Measurements from ENCODE around the gene YES1. TPM values are rescaled to one million over a fixed set of nuclear protein-coding genes. Genes with fewer than 3 reads are reported as not detected.
"Not testable (repeated sequence)": the region's sequence is repeated elsewhere in the genome, so short reads cannot be mapped to it uniquely, and the experiment has no call there.

The YES1 gene
- total RNA-seq, 2 donors from 2014 or later, result 41.2 to 50.4 TPM

GRCh38 chr18:799943-800342 lies 12.1 kb downstream of the YES1 start:
- Histone ChIP-seq H3K36me3 (no peaks in the 10 kb centered on the region), H3K9me3 (no peaks in the 10 kb centered on the region), H3K4me3 (no peak overlapping the region), H3K4me1 (ENCODE audit: control insufficient read depth in 1 of 2, low read depth in 2 of 2) (peaks cover 0 to 5% of the 10 kb centered on the region in 2 donors), H3K27ac (no peak overlapping the region), H3K27me3 (replicated peaks; ENCODE audit: insufficient read depth) (no peaks in the 10 kb centered on the region)
- TF ChIP-seq CTCF (IDR thresholded peaks at IDR 0.05), result no peak
- ATAC-seq (ENCODE audit: insufficient number of reproducible peaks, low FRiP score, low read depth) (no peak), DNase-seq (ENCODE audit: low spot score) (no peak)

- not testable (repeated sequence) for H3K4me1 ChIP-seq (ENCODE audit: control insufficient read depth in 1 of 2, low read depth in 2 of 2); H3K27me3 ChIP-seq (replicated peaks; ENCODE audit: insufficient read depth); H3K9me3 ChIP-seq; H3K4me3 ChIP-seq; H3K36me3 ChIP-seq; H3K27ac ChIP-seq; ATAC-seq (ENCODE audit: insufficient number of reproducible peaks, low FRiP score, low read depth); DNase-seq (ENCODE audit: low spot score)
These were observed 16.7 kb downstream of the YES1 start for GRCh38 chr18:795383-795782.

GRCh38 chr18:789397-789796 lies 22.6 kb downstream of the YES1 start:
- no peak for DNase-seq (ENCODE audit: low spot score)

GRCh38 chr18:785242-785641 lies 26.8 kb downstream of the YES1 start:
- Histone ChIP-seq H3K27me3 (replicated peaks; ENCODE audit: insufficient read depth) (no peaks in the 10 kb centered on the region), H3K36me3 (no peaks in the 10 kb centered on the region), H3K4me1 (ENCODE audit: control insufficient read depth in 1 of 2, low read depth in 2 of 2) (no peaks in the 10 kb centered on the region), H3K27ac (no peak overlapping the region), H3K9me3 (no peaks in the 10 kb centered on the region), H3K4me3 (no peak overlapping the region)
- no peak for TF ChIP-seq CTCF (IDR thresholded peaks at IDR 0.05)
- ATAC-seq (ENCODE audit: insufficient number of reproducible peaks, low FRiP score, low read depth), result no peak
- DNase-seq (ENCODE audit: low spot score), result no peak

More at GRCh38 chr18:789397-789796, 22.6 kb downstream of the YES1 start:
- no peaks in the 10 kb centered on the region for H3K4me1 ChIP-seq (ENCODE audit: control insufficient read depth in 1 of 2, low read depth in 2 of 2)
- no peak overlapping the region for H3K27ac ChIP-seq
- H3K9me3 ChIP-seq, result no peaks in the 10 kb centered on the region
- H3K36me3 ChIP-seq, result no peaks in the 10 kb centered on the region
- no peak overlapping the region for H3K4me3 ChIP-seq
- ATAC-seq (ENCODE audit: insufficient number of reproducible peaks, low FRiP score, low read depth), result no peak
- H3K27me3 ChIP-seq (replicated peaks; ENCODE audit: insufficient read depth), result no peaks in the 10 kb centered on the region
- no peak for TF ChIP-seq CTCF (IDR thresholded peaks at IDR 0.05)

- Histone ChIP-seq H3K9me3 (no peaks in the 10 kb centered on the region), H3K27ac (no peak overlapping the region), H3K4me3 (no peak overlapping the region), H3K4me1 (ENCODE audit: control insufficient read depth in 1 of 2, low read depth in 2 of 2) (no peaks in the 10 kb centered on the region), H3K36me3 (no peaks in the 10 kb centered on the region), H3K27me3 (replicated peaks; ENCODE audit: insufficient read depth) (no peaks in the 10 kb centered on the region)
- DNase-seq (ENCODE audit: low spot score) (no peak), ATAC-seq (ENCODE audit: insufficient number of reproducible peaks, low FRiP score, low read depth) (no peak)
- no peak for TF ChIP-seq CTCF (IDR thresholded peaks at IDR 0.05)
These were observed 27.4 kb downstream of the YES1 start for GRCh38 chr18:784470-785172.

Measured in thoracic aorta (tissue), 2 donors.